Heart right ventricle (tissue), 16 donors: ENCODE measurements around the gene ZBTB44. TPM values are rescaled to one million over a fixed set of nuclear protein-coding genes. Genes with fewer than 3 reads are reported as not detected.

Source experiments
- ATAC-seq, 8 donors: fragments of 200-7000 bp; cut with Tn5 transposase; one replicate each; pipeline ENCODE4 v1.9.1; 2020; ENCODE audit warnings: mild to moderate bottlenecking in 8 of 8, moderate library complexity in 8 of 8, moderate number of reproducible peaks in 1 of 8
- DNase-seq, 2 donors: peaks; one replicate each; pipeline ENCODE4 v3.0.0-alpha.2; 2020
- H3K27ac ChIP-seq, 10 donors: fragments of 200-600 bp; sonication (generic) in 2 of 10; one replicate each; pipeline versions ENCODE4 v1.5.0 to v1.8.0; 2020 to 2022; ENCODE audit warnings: mild to moderate bottlenecking in 3 of 10
- H3K27me3 ChIP-seq, 7 donors: fragments of 200-600 bp; one replicate each; pipeline ENCODE4 v1.8.0; 2021 to 2022; ENCODE audit warnings: mild to moderate bottlenecking in 2 of 7
- H3K36me3 ChIP-seq, 9 donors: fragments of 200-600 bp; sonication (generic) in 1 of 9; one replicate each; pipeline versions ENCODE4 v1.5.0 to v1.8.0; 2020 to 2022; ENCODE audit warnings: mild to moderate bottlenecking in 2 of 9
- H3K4me1 ChIP-seq, 9 donors: fragments of 200-600 bp; sonication (generic) in 1 of 9; one replicate each; pipeline versions ENCODE4 v1.5.0 to v1.8.0; 2020 to 2022; ENCODE audit warnings: mild to moderate bottlenecking in 4 of 9
- H3K4me3 ChIP-seq, 10 donors: fragments of 200-600 bp; sonication (generic) in 2 of 10; one replicate each; pipeline versions ENCODE4 v1.5.0 to v1.8.0; 2020 to 2022; ENCODE audit warnings: mild to moderate bottlenecking in 7 of 10, moderate library complexity in 2 of 10
- H3K9me3 ChIP-seq, 11 donors: fragments of 200-600 bp in 10 of 11; sonication (generic) in 2 of 11; one replicate each; pipeline versions ENCODE4 v1.5.0 to v1.8.0; 2013 to 2022; ENCODE audit warnings: mild to moderate bottlenecking in 2 of 11, control low read depth in 1 of 11, moderate library complexity in 1 of 11
- CTCF ChIP-seq, 9 donors: fragments of 200-600 bp; sonication (generic) in 2 of 9; IDR thresholded peaks; one replicate each; pipeline versions ENCODE4 v1.5.0 to v1.8.0; 2021 to 2022; ENCODE audit warnings: antibody characterized with exemption in 9 of 9, mild to moderate bottlenecking in 5 of 9, moderate library complexity in 1 of 9
- WGBS, 2 donors: extraction: QIAGEN DNeasy Blood & Tissue Kit; methylation state at CpG; one replicate each; pipeline ENCODE4 v1.1.7; 2013; ENCODE audit warnings: inconsistent platforms in 1 of 2; 5-methylcytosine and 5-hydroxymethylcytosine counted together
- intact Hi-C, 10 donors: fragments of 100-400 bp; cut with DNase I; formaldehyde crosslinking; loops; one replicate each; pipeline versions ENCODE4 v1.11.1 to v1.14.2; 2022
- polyA plus RNA-seq, 2 donors: library from polyadenylated mRNA; stranded (reverse); fragments of 200-250 nt; gene quantifications; one replicate each; pipeline ENCODE4 v1.2.3, GENCODE V29; 2013
- total RNA-seq, 10 donors: library from RNA; stranded (reverse); fragmentation: NEBNext Ultra II Directional in 3 of 10; extraction: Animal tissue kit (Norgen Biotek cat#: 25700) in 3 of 10; gene quantifications; one replicate each; pipeline versions ENCODE4 v1.2.1 to v1.2.4, GENCODE V29; 2021 to 2023
- donor health status: Arrhythmogenic right ventricular cardiomyopathy.
- donor health status: ischemic (EF 13 %, LVEDD 7.1; RV severe dilation, severe dysfunction).
- donor health status: healthy with polysubstance abuse.
- donor health status: DM: no; HTN: yes; CAD: no.
- donor health status: DM: no; HTN: no; CAD: no.
- donor health status: ischemic (EF 25% LVEDD 6.9; RV normal size, moderate dysfunction).
- donor health status: ischemic (EF 25% LVEDD 5.7; RV mildly dilated, moderate dysfunction).
- donor health status: healthy.
- donor health status: DM: yes; HTN: yes; CAD: no.
- donor health status: Ischemic cardiomyopathy.
- donor health status: ischemic (EF 35%, LVEDD 5.7; RV mildly dilated, moderate dysfunction).
- donor health status: nonischemic (EF 11% LVEDD 7.7; RV severe dilation, severe dysfunction).
- donor health status: DM: yes; HTN: yes; CAD: no.
- donor health status: PGD.
- donor health status: ischemic (EF 29% LVEDD 5.4; RV normal size, mild dysfunction).
- donor health status: nonischemic (EF 23%, LVEDD 6.1; RV moderate dilation, normal function).

ZBTB44 gene
- total and polyA plus RNA-seq, 12 donors = 6.8 to 51.6 (median 39.3) TPM

DNA sequence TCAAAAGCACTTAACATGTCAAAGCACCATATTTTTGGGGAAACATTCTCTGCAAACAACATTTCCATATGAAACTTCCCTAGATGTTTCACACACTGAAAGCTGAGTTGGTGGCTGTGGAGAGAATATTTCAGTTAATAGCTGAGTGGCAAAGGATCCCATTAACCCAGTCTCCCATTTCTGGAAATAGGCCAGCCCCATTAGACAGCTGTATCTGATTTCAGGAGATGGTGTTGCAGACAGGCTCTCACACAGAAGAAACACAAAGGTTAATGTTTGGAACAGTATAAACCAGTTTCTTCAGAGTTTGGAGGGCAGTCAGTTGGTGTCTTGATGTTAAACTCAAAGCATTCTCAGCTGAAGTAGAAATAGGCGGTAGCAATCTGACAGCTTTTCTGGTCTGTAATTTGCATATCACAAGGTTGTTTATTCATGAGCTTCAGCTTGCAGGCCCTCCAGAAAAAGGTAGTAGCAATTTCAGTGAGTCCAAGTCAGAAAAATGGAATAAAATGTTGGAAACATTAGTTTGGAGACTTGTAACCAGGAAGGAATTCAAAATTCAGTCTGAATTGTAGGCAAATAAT is 15.5 kb upstream of the ZBTB44 start:
- 76 to 85% methylated on average over 1 of the region's 1 CpG for WGBS, 2 donors
- intact Hi-C loops = no loop called here
- Histone ChIP-seq H3K36me3 (no peaks in the 10 kb centered on the region), H3K27me3 (peaks cover 0 to 2% (median 0%) of the 10 kb centered on the region in 7 donors), H3K4me3 (no peak overlapping the region), H3K4me1 (no peaks in the 10 kb centered on the region), H3K27ac (no peak overlapping the region), H3K9me3 (no peaks in the 10 kb centered on the region)
- ATAC-seq = no peak
- DNase-seq = no peak
- no peak for TF ChIP-seq CTCF (IDR thresholded peaks at IDR 0.05)

- Histone ChIP-seq H3K36me3 (no peaks in the 10 kb centered on the region), H3K27ac (no peak overlapping the region), H3K27me3 (no peaks in the 10 kb centered on the region), H3K4me3 (no peak overlapping the region), H3K9me3 (no peaks in the 10 kb centered on the region), H3K4me1 (no peaks in the 10 kb centered on the region)
- WGBS, 2 donors = 87 to 93% methylated on average over 3 of the region's 3 CpGs
- DNase-seq (no peak), ATAC-seq (no peak)
- no peak for TF ChIP-seq CTCF (IDR thresholded peaks at IDR 0.05)
- intact Hi-C loops = no loop called here
Measured at GRCh38 chr11:130328420-130328819, 13.7 kb upstream of the ZBTB44 start.

GRCh38 chr11:130327716-130328115 is 13.0 kb upstream of the ZBTB44 start:
- no peak for TF ChIP-seq CTCF (IDR thresholded peaks at IDR 0.05)
- Histone ChIP-seq H3K27ac (no peak overlapping the region), H3K36me3 (no peaks in the 10 kb centered on the region), H3K4me1 (no peaks in the 10 kb centered on the region), H3K9me3 (peaks cover 0 to 4% (median 0%) of the 10 kb centered on the region in 11 donors), H3K4me3 (no peak overlapping the region), H3K27me3 (no peaks in the 10 kb centered on the region)
- ATAC-seq = no peak
- intact Hi-C loops = no loop called here
- 88 to 95% methylated on average over 6 of the region's 6 CpGs for WGBS, 2 donors
- DNase-seq = no peak

- no peaks in the 10 kb centered on the region for H3K27me3 ChIP-seq
- no peak for TF ChIP-seq CTCF (IDR thresholded peaks at IDR 0.05)
- no peaks in the 10 kb centered on the region for H3K36me3 ChIP-seq
- no peak overlapping the region for H3K4me3 ChIP-seq
- DNase-seq (no peak), ATAC-seq (no peak)
- intact Hi-C loops = no loop called here
- no peak overlapping the region for H3K27ac ChIP-seq
- 87 to 91% methylated on average over 3 of the region's 3 CpGs for WGBS, 2 donors
- no peaks in the 10 kb centered on the region for H3K4me1 ChIP-seq
- H3K9me3 ChIP-seq = peaks cover 0 to 20% (median 7%) of the 10 kb centered on the region in 11 donors
Measured at GRCh38 chr11:130325691-130326090, 11.0 kb upstream of the ZBTB44 start.
